HG02973 (cell line): Measurements from ENCODE around the gene TP53BP1.

Source experiments
- ATAC-seq: cut with Tn5 transposase; IDR thresholded peaks from one replicate; pipeline ENCODE4 v1.9.1; 2021; ENCODE audit warnings: moderate library complexity; ENCODE audit not compliant: unreplicated experiment

TP53BP1 gene

DNA sequence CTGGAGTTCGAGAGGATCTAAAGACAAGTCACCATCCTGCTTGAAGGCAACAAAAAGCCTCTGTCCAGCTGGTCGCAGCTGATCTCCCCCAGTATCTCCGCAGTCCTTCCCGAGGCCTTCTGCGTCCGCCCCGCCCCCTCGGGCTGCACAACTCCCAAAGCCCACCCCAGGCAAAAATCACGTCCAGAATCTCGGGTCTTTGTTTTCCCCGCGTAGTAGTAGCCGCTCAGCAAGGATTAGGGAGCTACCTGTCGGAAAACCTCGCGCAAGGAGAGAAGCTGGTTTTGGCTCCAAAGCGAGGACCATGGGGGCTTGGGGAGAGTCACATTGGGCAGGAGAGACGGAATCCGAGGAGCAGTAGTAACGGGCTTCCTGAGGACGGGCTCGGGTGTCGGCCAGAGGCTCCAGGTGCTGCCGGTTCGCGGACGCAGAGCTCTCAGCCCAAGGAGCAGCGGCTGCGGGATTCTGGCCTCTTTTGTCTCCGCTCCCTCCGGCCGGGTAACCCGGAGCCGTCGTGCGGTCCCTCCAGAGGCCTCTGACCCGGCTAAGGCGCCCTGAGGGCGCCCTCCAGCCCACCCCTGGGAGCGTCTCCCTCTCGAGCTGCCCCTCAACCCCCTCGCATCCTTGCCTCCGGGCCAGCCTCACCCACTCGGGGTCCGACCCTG is 122.5 kb downstream of the TP53BP1 start:
- peak; percentile 22 for ATAC-seq

DNA sequence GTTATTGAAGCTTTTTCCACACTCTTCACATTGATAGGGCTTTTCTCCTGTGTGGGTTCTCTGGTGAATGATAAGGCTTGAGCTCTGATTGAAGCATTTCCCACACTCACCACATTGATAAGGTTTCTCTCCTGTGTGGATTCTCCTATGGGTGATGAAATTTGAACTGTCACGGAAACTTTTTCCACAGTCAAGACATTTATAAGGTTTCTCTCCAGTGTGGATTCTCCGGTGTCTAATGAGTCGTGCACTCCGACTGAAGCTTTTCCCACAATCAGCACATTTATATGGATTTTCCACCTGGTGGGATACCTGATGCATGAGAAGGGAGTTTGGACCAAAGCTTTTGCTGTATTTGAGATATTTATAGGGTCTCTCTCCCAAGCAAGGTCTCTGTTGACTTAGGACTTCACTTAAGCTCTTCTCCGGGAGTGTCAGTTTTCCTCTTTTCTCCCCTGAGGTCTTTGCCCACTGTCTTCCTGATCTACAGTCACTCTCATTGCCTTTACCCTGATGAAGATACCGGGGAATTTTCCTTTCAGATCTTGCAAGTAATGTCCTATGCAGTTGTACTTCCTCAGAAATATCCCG is 131.5 kb downstream of the TP53BP1 start:
- ATAC-seq = no peak

- no peak for ATAC-seq
Measured at GRCh38 chr15:43360821-43361220, 132.1 kb downstream of the TP53BP1 start.
